ENCODE results near the gene SLC6A18. TPM values are rescaled to one million over a fixed set of nuclear protein-coding genes. Genes with fewer than 3 reads are reported as not detected.

SLC6A18 gene
- total RNA-seq, 2 donors from 2014 or later: not detected

DNA sequence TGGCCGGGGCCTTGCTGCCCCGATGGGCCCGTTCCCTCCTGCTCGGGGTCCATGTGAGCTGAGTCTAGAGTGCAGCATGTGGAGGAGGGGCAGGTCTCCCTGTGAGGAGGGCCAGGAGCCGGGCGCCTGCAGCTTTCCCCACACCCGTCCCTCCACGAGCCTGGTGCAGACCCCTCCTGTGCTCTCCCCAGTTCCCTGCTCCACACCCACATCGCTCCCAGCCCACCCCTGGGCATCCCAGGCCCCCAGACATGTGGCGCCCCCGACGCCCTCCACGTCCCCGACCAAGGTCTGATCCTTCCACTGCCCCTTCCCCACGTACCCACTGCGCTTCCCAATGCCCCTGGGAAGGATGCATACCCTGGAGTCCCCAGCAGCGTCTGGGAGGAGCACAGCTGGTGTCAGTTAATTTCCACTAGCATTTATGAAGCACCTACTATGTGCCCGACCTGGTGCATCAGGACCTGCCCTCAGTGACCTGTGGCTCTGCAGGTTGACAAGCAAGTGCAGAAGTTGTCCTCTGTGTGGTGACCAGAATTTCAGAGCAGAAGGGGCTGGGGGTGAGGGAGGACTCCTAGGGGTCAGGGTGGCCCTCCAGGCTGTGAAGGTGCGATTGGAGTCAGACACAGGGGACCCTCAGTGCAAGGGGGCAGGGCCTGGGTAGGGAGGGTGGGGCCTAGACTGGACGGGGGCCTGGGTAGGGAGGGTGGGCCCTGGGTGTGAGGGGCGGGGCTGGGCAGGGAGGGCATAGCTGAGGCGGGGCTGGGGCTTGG, 10.8 kb upstream of the SLC6A18 start:
- Histone ChIP-seq H3K27ac (no peak overlapping the region), H3K4me1 (no peaks in the 10 kb centered on the region), H3K36me3 (replicated peaks in 1 of 2; ENCODE audit: insufficient read depth in 1 of 2, low read depth in 2 of 2) (no peaks in the 10 kb centered on the region), H3K9me3 (no peaks in the 10 kb centered on the region), H3K27me3 (no peaks in the 10 kb centered on the region), H3K4me3 (no peak overlapping the region)
- ATAC-seq (no peak), DNase-seq (peak in 1 of 4 donors; percentile 1)
- 49 to 68% methylated on average over 16 to 22 of the region's 22 CpGs for WGBS, 2 donors
- TF ChIP-seq POLR2A (IDR thresholded peaks at IDR 0.05): no peak
- no peak for TF ChIP-seq CTCF (IDR thresholded peaks at IDR 0.05)
- intact Hi-C loops (cut with DNase I): no loop called here

GRCh38 chr5:1214936-1215220, 10.3 kb upstream of the SLC6A18 start:
- no peaks in the 10 kb centered on the region for H3K36me3 ChIP-seq (replicated peaks in 1 of 2; ENCODE audit: insufficient read depth in 1 of 2, low read depth in 2 of 2)
- DNase-seq: no peak
- H3K4me3 ChIP-seq: no peak overlapping the region
- no peak for ATAC-seq
- H3K27me3 ChIP-seq: no peaks in the 10 kb centered on the region
- intact Hi-C loops (cut with DNase I): no loop called here
- no peak for TF ChIP-seq CTCF (IDR thresholded peaks at IDR 0.05)
- no peak for TF ChIP-seq POLR2A (IDR thresholded peaks at IDR 0.05)
- H3K4me1 ChIP-seq: no peaks in the 10 kb centered on the region
- H3K27ac ChIP-seq: no peak overlapping the region
- WGBS, 2 donors: 72% methylated on average over 2 of the region's 2 CpGs; no CpG with 5 or more reads in 1 of the 2 donors
- H3K9me3 ChIP-seq: no peaks in the 10 kb centered on the region

DNA sequence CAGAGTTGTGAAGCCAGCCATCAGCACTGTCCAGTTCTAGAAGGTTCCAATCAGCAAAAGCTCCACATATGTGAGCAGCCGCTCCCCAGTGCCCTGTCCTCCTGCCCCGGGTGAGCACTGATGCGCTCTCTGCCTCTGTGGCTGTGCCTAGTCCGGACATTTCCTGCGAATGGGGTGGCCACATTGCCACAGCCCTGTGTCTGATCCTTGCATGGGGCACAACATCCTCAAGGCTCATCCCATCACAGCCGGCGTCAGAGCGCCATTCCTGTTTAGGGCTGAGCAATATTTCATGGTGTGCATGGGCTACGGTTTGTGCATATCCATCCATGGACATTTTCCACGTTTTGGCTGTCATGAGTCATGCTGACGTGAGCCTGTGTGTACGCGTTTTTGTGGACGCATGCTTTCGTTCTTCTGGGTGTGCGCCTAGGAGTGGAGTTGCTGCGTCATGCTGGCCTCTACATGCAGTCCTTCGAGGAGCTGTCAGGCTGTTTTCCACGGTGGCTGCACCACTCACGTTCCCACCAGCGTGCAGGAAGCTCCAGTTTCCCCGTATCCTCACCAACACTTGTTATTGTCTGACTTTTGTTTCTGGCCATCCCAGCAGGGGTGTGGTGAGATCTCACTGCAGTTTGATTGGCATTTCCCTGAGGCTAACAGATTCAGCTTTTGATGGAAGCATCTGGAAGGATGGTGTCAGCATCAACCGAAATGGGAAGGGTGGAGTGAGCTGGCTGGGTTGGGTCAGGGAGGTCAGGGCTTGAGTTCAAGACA, 9.7 kb upstream of the SLC6A18 start:
- Histone ChIP-seq H3K27me3 (no peaks in the 10 kb centered on the region), H3K9me3 (no peaks in the 10 kb centered on the region), H3K4me3 (no peak overlapping the region), H3K4me1 (no peaks in the 10 kb centered on the region), H3K27ac (no peak overlapping the region), H3K36me3 (replicated peaks in 1 of 2; ENCODE audit: insufficient read depth in 1 of 2, low read depth in 2 of 2) (no peaks in the 10 kb centered on the region)
- DNase-seq (no peak), ATAC-seq (no peak)
- intact Hi-C loops (cut with DNase I): no loop called here
- TF ChIP-seq CTCF (IDR thresholded peaks at IDR 0.05): no peak
- WGBS, 2 donors: 86 to 87% methylated on average over 17 to 23 of the region's 23 CpGs

GRCh38 chr5:1216211-1216917, 8.8 kb upstream of the SLC6A18 start:
- H3K9me3 ChIP-seq: no peaks in the 10 kb centered on the region
- H3K36me3 ChIP-seq (replicated peaks in 1 of 2; ENCODE audit: insufficient read depth in 1 of 2, low read depth in 2 of 2): no peaks in the 10 kb centered on the region
- ATAC-seq (no peak), DNase-seq (no peak)
- no peak overlapping the region for H3K27ac ChIP-seq
- no peaks in the 10 kb centered on the region for H3K4me1 ChIP-seq
- H3K4me3 ChIP-seq: no peak overlapping the region
- 93 to 94% methylated on average over 24 to 36 of the region's 38 CpGs for WGBS, 2 donors
- intact Hi-C loops (cut with DNase I): no loop called here
- no peak for TF ChIP-seq CTCF (IDR thresholded peaks at IDR 0.05)
- TF ChIP-seq POLR2A (IDR thresholded peaks at IDR 0.05): no peak
- no peaks in the 10 kb centered on the region for H3K27me3 ChIP-seq
